ENCODE measurements around the gene ZMAT3.

GRCh38 chr3:179046497-179047353 is 24.9 kb downstream of the ZMAT3 start:
- TF ChIP-seq TAF7 (optimal IDR thresholded peaks at IDR 0.05; ENCODE audit: borderline replicate concordance, low read depth, low read length): no peak
- no peak for TF ChIP-seq SIX5 (IDR thresholded peaks at IDR 0.05; ENCODE audit: low read depth, low read length)
- no peak for TF ChIP-seq CTCF (IDR thresholded peaks at IDR 0.05; ENCODE audit: control extremely low read depth in 1 of 3, insufficient read depth in 1 of 3, low read depth in 1 of 3, low read length in 3 of 3)
- TF ChIP-seq RFX5 (IDR thresholded peaks at IDR 0.05; ENCODE audit: borderline replicate concordance, low read depth, low read length): no peak
- TF ChIP-seq YY1 (IDR thresholded peaks at IDR 0.05; ENCODE audit: low read depth, low read length): no peak
- no peak for TF ChIP-seq EP300 (IDR thresholded peaks at IDR 0.05; ENCODE audit: borderline replicate concordance in 1 of 2, low read depth in 2 of 2, low read length in 2 of 2)
- no peak for TF ChIP-seq POLR2AphosphoS5 (IDR thresholded peaks at IDR 0.05; ENCODE audit: low read depth, low read length)
- TF ChIP-seq CHD2 (IDR thresholded peaks at IDR 0.05; ENCODE audit: low read length): no peak
